ENCODE data around the gene ROBO1. TPM values are rescaled to one million over a fixed set of nuclear protein-coding genes. Genes with fewer than 3 reads are reported as not detected.

ROBO1 gene
- total RNA-seq, 1 donor from 2014 or later, result 27.1 TPM

DNA sequence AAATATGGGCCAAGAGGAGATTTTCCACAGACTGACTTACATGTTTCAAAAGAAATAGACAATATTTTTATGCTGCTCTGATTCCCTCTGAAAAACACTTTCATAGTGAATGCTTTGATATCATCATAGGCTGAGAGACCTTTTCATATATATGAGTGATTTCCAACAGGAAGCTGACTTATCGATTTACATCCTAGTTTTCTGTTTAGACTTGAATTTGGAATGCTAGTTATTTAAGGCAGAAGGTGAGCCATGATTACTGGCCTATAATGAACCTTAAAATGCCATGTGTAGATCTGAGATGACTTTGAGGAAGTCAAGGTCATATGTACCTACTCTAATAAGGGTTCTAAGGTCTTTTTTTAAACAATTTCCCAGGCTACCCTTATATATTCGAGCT is 1126.1 kb downstream of the ROBO1 start:
- Histone ChIP-seq H3K4me1 (peaks cover 13% of the 10 kb centered on the region), H3K27me3 (no peaks in the 10 kb centered on the region), H3K27ac (no peak overlapping the region), H3K4me3 (no peak overlapping the region), H3K9me3 (no peaks in the 10 kb centered on the region), H3K36me3 (no peaks in the 10 kb centered on the region)
- ATAC-seq (no peak), DNase-seq (no peak)
- intact Hi-C loops (cut with DNase I), result no loop called here
- TF ChIP-seq, protein P1, sequence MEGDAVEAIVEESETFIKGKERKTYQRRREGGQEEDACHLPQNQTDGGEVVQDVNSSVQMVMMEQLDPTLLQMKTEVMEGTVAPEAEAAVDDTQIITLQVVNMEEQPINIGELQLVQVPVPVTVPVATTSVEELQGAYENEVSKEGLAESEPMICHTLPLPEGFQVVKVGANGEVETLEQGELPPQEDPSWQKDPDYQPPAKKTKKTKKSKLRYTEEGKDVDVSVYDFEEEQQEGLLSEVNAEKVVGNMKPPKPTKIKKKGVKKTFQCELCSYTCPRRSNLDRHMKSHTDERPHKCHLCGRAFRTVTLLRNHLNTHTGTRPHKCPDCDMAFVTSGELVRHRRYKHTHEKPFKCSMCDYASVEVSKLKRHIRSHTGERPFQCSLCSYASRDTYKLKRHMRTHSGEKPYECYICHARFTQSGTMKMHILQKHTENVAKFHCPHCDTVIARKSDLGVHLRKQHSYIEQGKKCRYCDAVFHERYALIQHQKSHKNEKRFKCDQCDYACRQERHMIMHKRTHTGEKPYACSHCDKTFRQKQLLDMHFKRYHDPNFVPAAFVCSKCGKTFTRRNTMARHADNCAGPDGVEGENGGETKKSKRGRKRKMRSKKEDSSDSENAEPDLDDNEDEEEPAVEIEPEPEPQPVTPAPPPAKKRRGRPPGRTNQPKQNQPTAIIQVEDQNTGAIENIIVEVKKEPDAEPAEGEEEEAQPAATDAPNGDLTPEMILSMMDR (IDR thresholded peaks at IDR 0.05), result no peak

DNA sequence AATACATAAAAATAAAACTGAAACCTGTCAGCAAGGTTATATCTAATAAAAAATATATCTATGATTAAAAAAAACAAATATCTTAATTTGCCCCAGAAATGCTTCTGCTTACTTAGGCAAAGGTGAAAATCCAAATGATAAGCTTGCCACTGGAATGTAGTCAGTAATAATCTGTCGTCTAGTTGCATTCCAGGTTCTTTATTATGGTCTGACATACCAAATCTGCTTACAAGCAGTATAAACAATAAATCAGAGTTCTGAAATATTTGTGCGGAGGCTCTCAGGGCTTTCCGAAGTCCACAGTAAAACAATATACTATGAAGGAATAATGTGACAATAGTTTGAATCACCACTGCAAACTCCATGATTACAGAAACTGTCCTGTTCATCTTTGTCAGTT is 1133.5 kb downstream of the ROBO1 start:
- TF ChIP-seq, protein P1 (IDR thresholded peaks at IDR 0.05), result no peak
- Histone ChIP-seq H3K9me3 (no peaks in the 10 kb centered on the region), H3K4me3 (no peak overlapping the region), H3K27me3 (no peaks in the 10 kb centered on the region), H3K36me3 (no peaks in the 10 kb centered on the region), H3K4me1 (no peaks in the 10 kb centered on the region), H3K27ac (no peak overlapping the region)
- intact Hi-C loops (cut with DNase I), result no loop called here
- DNase-seq, result no peak
- ATAC-seq, result no peak

DNA sequence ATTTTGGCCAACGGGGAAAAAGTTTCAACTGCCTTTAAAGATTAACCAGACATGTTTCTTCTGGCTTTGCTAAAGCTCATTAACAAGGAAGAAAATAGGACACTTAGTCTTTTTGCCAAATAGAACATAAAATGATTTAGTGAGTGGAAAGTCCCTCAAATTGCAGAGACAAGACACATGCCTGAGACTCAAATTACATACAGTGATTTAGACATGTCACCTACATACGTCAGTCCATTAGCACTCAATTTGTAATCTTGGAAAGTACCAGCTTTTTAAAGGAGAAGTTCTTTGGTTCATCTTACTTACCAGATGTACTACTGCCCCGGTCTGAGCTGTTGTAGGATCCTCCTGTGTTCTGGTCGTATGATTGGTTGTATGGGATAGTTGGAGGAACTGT is 1134.2 kb downstream of the ROBO1 start:
- Histone ChIP-seq H3K4me3 (no peak overlapping the region), H3K27me3 (no peaks in the 10 kb centered on the region), H3K27ac (no peak overlapping the region), H3K4me1 (no peaks in the 10 kb centered on the region), H3K9me3 (no peaks in the 10 kb centered on the region), H3K36me3 (no peaks in the 10 kb centered on the region)
- ATAC-seq (no peak), DNase-seq (no peak)
- intact Hi-C loops (cut with DNase I), result no loop called here
- TF ChIP-seq, protein P1 (IDR thresholded peaks at IDR 0.05), result no peak

DNA sequence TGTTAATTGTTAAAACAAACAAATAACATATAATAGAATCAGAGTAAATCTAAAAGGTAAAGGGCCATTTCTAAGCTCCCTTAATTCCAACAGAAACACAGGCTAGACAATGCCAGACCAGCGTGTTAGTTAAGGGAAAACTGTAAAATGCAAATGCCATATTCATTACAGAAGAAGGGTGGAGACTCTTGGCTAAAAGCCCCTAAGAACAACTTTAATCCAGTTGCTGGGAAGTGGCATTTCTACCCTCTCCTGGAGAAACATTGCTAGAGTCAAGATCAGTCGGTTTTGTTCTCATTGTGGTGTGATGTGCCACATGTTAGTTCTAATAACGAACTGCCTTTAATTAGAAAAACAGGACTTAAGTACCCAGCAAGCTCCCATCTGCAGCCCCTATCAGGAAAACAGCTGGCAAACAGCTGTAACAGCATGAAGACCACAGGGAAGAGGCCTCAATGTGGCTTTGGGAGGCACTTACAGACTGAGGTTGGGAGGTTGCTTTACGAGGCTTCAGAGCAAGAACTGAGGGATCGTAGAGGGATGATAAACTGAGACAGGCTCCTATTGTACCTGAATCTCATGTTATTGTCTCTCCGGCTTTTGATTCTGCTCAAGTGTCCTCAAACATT is 1134.8 kb downstream of the ROBO1 start:
- Histone ChIP-seq H3K4me3 (no peak overlapping the region), H3K4me1 (no peaks in the 10 kb centered on the region), H3K9me3 (no peaks in the 10 kb centered on the region), H3K36me3 (no peaks in the 10 kb centered on the region), H3K27me3 (no peaks in the 10 kb centered on the region), H3K27ac (no peak overlapping the region)
- TF ChIP-seq, protein P1 (IDR thresholded peaks at IDR 0.05), result no peak
- DNase-seq (no peak), ATAC-seq (no peak)
- intact Hi-C loops (cut with DNase I), result no loop called here

DNA sequence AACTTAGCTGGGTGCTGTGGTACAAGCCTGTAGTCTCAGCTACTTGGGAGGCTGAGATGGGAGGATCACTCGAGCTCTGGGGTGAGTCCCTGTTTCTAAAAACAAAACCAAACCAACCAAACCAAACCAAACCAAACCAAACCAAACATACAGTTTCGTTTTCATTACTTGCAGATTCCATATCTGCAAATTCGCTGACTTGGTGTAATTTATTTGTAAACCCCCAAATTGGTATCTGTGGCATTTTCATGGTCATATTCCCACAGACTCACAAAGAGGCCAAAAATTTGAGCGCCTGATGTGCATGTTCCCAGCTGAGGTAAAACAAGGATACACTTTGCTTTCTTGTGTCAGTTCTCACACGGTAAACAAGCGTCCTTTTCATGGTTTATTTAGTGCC is 1138.3 kb downstream of the ROBO1 start:
- intact Hi-C loops (cut with DNase I), result no loop called here
- Histone ChIP-seq H3K36me3 (no peaks in the 10 kb centered on the region), H3K4me1 (no peaks in the 10 kb centered on the region), H3K9me3 (no peaks in the 10 kb centered on the region), H3K4me3 (no peak overlapping the region), H3K27ac (no peak overlapping the region), H3K27me3 (no peaks in the 10 kb centered on the region)
- ATAC-seq (no peak), DNase-seq (no peak)
- TF ChIP-seq, protein P1 (IDR thresholded peaks at IDR 0.05), result no peak

All from upper lobe of right lung (tissue), 1 donor.